Suprapubic skin (tissue), 4 donors: ENCODE data around the gene NBAS.

Experiments
- EP300 ChIP-seq: sonication (generic); formaldehyde crosslinking; IDR thresholded peaks from one replicate; pipeline ENCODE4 v1.6.1; 2017; ENCODE audit warnings: antibody characterized with exemption
- POLR2A ChIP-seq, 2 donors: fragments of 450-650 bp; IDR thresholded peaks; one replicate each; pipeline ENCODE4 v1.6.1; 2017; ENCODE audit warnings: antibody characterized with exemption in 2 of 2, mild to moderate bottlenecking in 2 of 2, moderate library complexity in 2 of 2
- POLR2AphosphoS5 ChIP-seq, 3 donors: sonication (generic); formaldehyde crosslinking; IDR thresholded peaks; one replicate each; pipeline ENCODE4 v1.6.1; 2017; ENCODE audit warnings: antibody characterized with exemption in 3 of 3
- TF ChIP-seq, protein P1 (sequence below), 2 donors: fragments of 200-600 bp in 1 of 2; fragments of 450-650 bp in 1 of 2; sonication (generic) in 1 of 2; IDR thresholded peaks; one replicate each; pipeline ENCODE4 v1.5.1; 2016 to 2019; ENCODE audit warnings: antibody characterized with exemption in 2 of 2, mild to moderate bottlenecking in 1 of 2, moderate library complexity in 1 of 2

GRCh38 chr2:15510552-15510951 lies 50.6 kb downstream of the NBAS start:
- TF ChIP-seq, protein P1, sequence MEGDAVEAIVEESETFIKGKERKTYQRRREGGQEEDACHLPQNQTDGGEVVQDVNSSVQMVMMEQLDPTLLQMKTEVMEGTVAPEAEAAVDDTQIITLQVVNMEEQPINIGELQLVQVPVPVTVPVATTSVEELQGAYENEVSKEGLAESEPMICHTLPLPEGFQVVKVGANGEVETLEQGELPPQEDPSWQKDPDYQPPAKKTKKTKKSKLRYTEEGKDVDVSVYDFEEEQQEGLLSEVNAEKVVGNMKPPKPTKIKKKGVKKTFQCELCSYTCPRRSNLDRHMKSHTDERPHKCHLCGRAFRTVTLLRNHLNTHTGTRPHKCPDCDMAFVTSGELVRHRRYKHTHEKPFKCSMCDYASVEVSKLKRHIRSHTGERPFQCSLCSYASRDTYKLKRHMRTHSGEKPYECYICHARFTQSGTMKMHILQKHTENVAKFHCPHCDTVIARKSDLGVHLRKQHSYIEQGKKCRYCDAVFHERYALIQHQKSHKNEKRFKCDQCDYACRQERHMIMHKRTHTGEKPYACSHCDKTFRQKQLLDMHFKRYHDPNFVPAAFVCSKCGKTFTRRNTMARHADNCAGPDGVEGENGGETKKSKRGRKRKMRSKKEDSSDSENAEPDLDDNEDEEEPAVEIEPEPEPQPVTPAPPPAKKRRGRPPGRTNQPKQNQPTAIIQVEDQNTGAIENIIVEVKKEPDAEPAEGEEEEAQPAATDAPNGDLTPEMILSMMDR (IDR thresholded peaks at IDR 0.05), result no peak
- TF ChIP-seq POLR2A (IDR thresholded peaks at IDR 0.05) (no peak), EP300 (no peak), POLR2AphosphoS5 (IDR thresholded peaks at IDR 0.05) (no peak)
